ENCODE results near the gene ANKRD11.

The ANKRD11 gene

GRCh38 chr16:89243664-89244063 lies 246.7 kb downstream of the ANKRD11 start:
- Histone ChIP-seq H3K9me3 (replicated peaks; ENCODE audit: low read length) (no peaks in the 10 kb centered on the region), H3K27me3 (ENCODE audit: control insufficient read depth, insufficient read depth, low read length) (no peaks in the 10 kb centered on the region), H3K4me2 (ENCODE audit: low read length) (no peak overlapping the region), H3K4me1 (ENCODE audit: control insufficient read depth, insufficient read depth, low read length) (peaks cover 7% of the 10 kb centered on the region), H3K36me3 (ENCODE audit: insufficient read depth, low read length) (no peaks in the 10 kb centered on the region), H3K9ac (ENCODE audit: low read depth, low read length) (no peak overlapping the region), H3K4me3 (ENCODE audit: low read length) (no peak overlapping the region)

GRCh38 chr16:89242795-89243200 lies 247.6 kb downstream of the ANKRD11 start:
- Histone ChIP-seq H3K4me3 (ENCODE audit: low read length) (no peak overlapping the region), H3K4me2 (ENCODE audit: low read length) (no peak overlapping the region), H3K9me3 (replicated peaks; ENCODE audit: low read length) (no peaks in the 10 kb centered on the region), H3K27me3 (ENCODE audit: control insufficient read depth, insufficient read depth, low read length) (no peaks in the 10 kb centered on the region), H3K9ac (ENCODE audit: low read depth, low read length) (no peak overlapping the region), H3K4me1 (ENCODE audit: control insufficient read depth, insufficient read depth, low read length) (peaks cover 7% of the 10 kb centered on the region), H3K36me3 (ENCODE audit: insufficient read depth, low read length) (no peaks in the 10 kb centered on the region)

GRCh38 chr16:89241187-89242007 lies 249.0 kb downstream of the ANKRD11 start:
- H3K4me1 ChIP-seq (ENCODE audit: control insufficient read depth, insufficient read depth, low read length) = peaks cover 2% of the 10 kb centered on the region
- H3K27me3 ChIP-seq (ENCODE audit: control insufficient read depth, insufficient read depth, low read length) = no peaks in the 10 kb centered on the region
- no peaks in the 10 kb centered on the region for H3K9me3 ChIP-seq (replicated peaks; ENCODE audit: low read length)
- peak overlapping the region; percentile 96 for H3K9ac ChIP-seq (ENCODE audit: low read depth, low read length)
- H3K36me3 ChIP-seq (ENCODE audit: insufficient read depth, low read length) = no peaks in the 10 kb centered on the region
- peak overlapping the region; percentile 95 for H3K4me3 ChIP-seq (ENCODE audit: low read length)
- peak overlapping the region; percentile 79 for H3K4me2 ChIP-seq (ENCODE audit: low read length)

GRCh38 chr16:89237733-89238132 lies 252.6 kb downstream of the ANKRD11 start:
- Histone ChIP-seq H3K9ac (ENCODE audit: low read depth, low read length) (no peak overlapping the region), H3K9me3 (replicated peaks; ENCODE audit: low read length) (no peaks in the 10 kb centered on the region), H3K4me1 (ENCODE audit: control insufficient read depth, insufficient read depth, low read length) (peaks cover 2% of the 10 kb centered on the region), H3K4me2 (ENCODE audit: low read length) (no peak overlapping the region), H3K4me3 (ENCODE audit: low read length) (no peak overlapping the region), H3K27me3 (ENCODE audit: control insufficient read depth, insufficient read depth, low read length) (no peaks in the 10 kb centered on the region), H3K36me3 (ENCODE audit: insufficient read depth, low read length) (peaks cover 21% of the 10 kb centered on the region)

GRCh38 chr16:89233678-89234490 lies 256.5 kb downstream of the ANKRD11 start:
- H3K36me3 ChIP-seq (ENCODE audit: insufficient read depth, low read length) = peaks cover 58% of the 10 kb centered on the region
- no peaks in the 10 kb centered on the region for H3K9me3 ChIP-seq (replicated peaks; ENCODE audit: low read length)
- no peaks in the 10 kb centered on the region for H3K4me1 ChIP-seq (ENCODE audit: control insufficient read depth, insufficient read depth, low read length)
- no peak overlapping the region for H3K9ac ChIP-seq (ENCODE audit: low read depth, low read length)
- no peaks in the 10 kb centered on the region for H3K27me3 ChIP-seq (ENCODE audit: control insufficient read depth, insufficient read depth, low read length)
- H3K4me3 ChIP-seq (ENCODE audit: low read length) = no peak overlapping the region
- H3K4me2 ChIP-seq (ENCODE audit: low read length) = no peak overlapping the region

- Histone ChIP-seq H3K36me3 (ENCODE audit: insufficient read depth, low read length) (peaks cover 76% of the 10 kb centered on the region), H3K4me1 (ENCODE audit: control insufficient read depth, insufficient read depth, low read length) (no peaks in the 10 kb centered on the region), H3K4me3 (ENCODE audit: low read length) (no peak overlapping the region), H3K9me3 (replicated peaks; ENCODE audit: low read length) (peaks cover 15% of the 10 kb centered on the region), H3K4me2 (ENCODE audit: low read length) (no peak overlapping the region), H3K27me3 (ENCODE audit: control insufficient read depth, insufficient read depth, low read length) (no peaks in the 10 kb centered on the region), H3K9ac (ENCODE audit: low read depth, low read length) (no peak overlapping the region)
These were observed 258.3 kb downstream of the ANKRD11 start for GRCh38 chr16:89232107-89232506.

- no peaks in the 10 kb centered on the region for H3K27me3 ChIP-seq (ENCODE audit: control insufficient read depth, insufficient read depth, low read length)
- H3K9me3 ChIP-seq (replicated peaks; ENCODE audit: low read length) = peaks cover 23% of the 10 kb centered on the region
- no peaks in the 10 kb centered on the region for H3K4me1 ChIP-seq (ENCODE audit: control insufficient read depth, insufficient read depth, low read length)
- H3K4me3 ChIP-seq (ENCODE audit: low read length) = no peak overlapping the region
- H3K9ac ChIP-seq (ENCODE audit: low read depth, low read length) = peak overlapping the region; percentile 23
- peaks cover 93% of the 10 kb centered on the region for H3K36me3 ChIP-seq (ENCODE audit: insufficient read depth, low read length)
- H3K4me2 ChIP-seq (ENCODE audit: low read length) = no peak overlapping the region
These were observed 260.1 kb downstream of the ANKRD11 start for GRCh38 chr16:89230255-89230654.

GRCh38 chr16:89224665-89225064 lies 265.7 kb downstream of the ANKRD11 start:
- Histone ChIP-seq H3K27me3 (ENCODE audit: control insufficient read depth, insufficient read depth, low read length) (no peaks in the 10 kb centered on the region), H3K4me2 (ENCODE audit: low read length) (no peak overlapping the region), H3K4me3 (ENCODE audit: low read length) (no peak overlapping the region), H3K4me1 (ENCODE audit: control insufficient read depth, insufficient read depth, low read length) (no peaks in the 10 kb centered on the region), H3K9ac (ENCODE audit: low read depth, low read length) (no peak overlapping the region), H3K9me3 (replicated peaks; ENCODE audit: low read length) (peaks cover 23% of the 10 kb centered on the region), H3K36me3 (ENCODE audit: insufficient read depth, low read length) (peaks cover 82% of the 10 kb centered on the region)

- peaks cover 16% of the 10 kb centered on the region for H3K9me3 ChIP-seq (replicated peaks; ENCODE audit: low read length)
- no peak overlapping the region for H3K4me3 ChIP-seq (ENCODE audit: low read length)
- no peaks in the 10 kb centered on the region for H3K4me1 ChIP-seq (ENCODE audit: control insufficient read depth, insufficient read depth, low read length)
- no peak overlapping the region for H3K4me2 ChIP-seq (ENCODE audit: low read length)
- no peak overlapping the region for H3K9ac ChIP-seq (ENCODE audit: low read depth, low read length)
- H3K27me3 ChIP-seq (ENCODE audit: control insufficient read depth, insufficient read depth, low read length) = no peaks in the 10 kb centered on the region
- H3K36me3 ChIP-seq (ENCODE audit: insufficient read depth, low read length) = peaks cover 71% of the 10 kb centered on the region
These were observed 267.4 kb downstream of the ANKRD11 start for GRCh38 chr16:89222931-89223330.

GRCh38 chr16:89221604-89222003 lies 268.8 kb downstream of the ANKRD11 start:
- Histone ChIP-seq H3K4me1 (ENCODE audit: control insufficient read depth, insufficient read depth, low read length) (peaks cover 5% of the 10 kb centered on the region), H3K4me2 (ENCODE audit: low read length) (no peak overlapping the region), H3K9me3 (replicated peaks; ENCODE audit: low read length) (peaks cover 3% of the 10 kb centered on the region), H3K27me3 (ENCODE audit: control insufficient read depth, insufficient read depth, low read length) (no peaks in the 10 kb centered on the region), H3K9ac (ENCODE audit: low read depth, low read length) (no peak overlapping the region), H3K4me3 (ENCODE audit: low read length) (no peak overlapping the region), H3K36me3 (ENCODE audit: insufficient read depth, low read length) (peaks cover 58% of the 10 kb centered on the region)

GRCh38 chr16:89219365-89219764 lies 271.0 kb downstream of the ANKRD11 start:
- Histone ChIP-seq H3K4me1 (ENCODE audit: control insufficient read depth, insufficient read depth, low read length) (peaks cover 10% of the 10 kb centered on the region), H3K9me3 (replicated peaks; ENCODE audit: low read length) (no peaks in the 10 kb centered on the region), H3K4me3 (ENCODE audit: low read length) (no peak overlapping the region), H3K4me2 (ENCODE audit: low read length) (no peak overlapping the region), H3K9ac (ENCODE audit: low read depth, low read length) (no peak overlapping the region), H3K36me3 (ENCODE audit: insufficient read depth, low read length) (peaks cover 37% of the 10 kb centered on the region), H3K27me3 (ENCODE audit: control insufficient read depth, insufficient read depth, low read length) (no peaks in the 10 kb centered on the region)

Measured in skeletal muscle satellite cell (primary cell).